Transverse colon (tissue), 3 donors: ENCODE data around the gene DKK3.

Source experiments
- EP300 ChIP-seq: sonication (generic); formaldehyde crosslinking; IDR thresholded peaks from one replicate; pipeline ENCODE4 v1.6.1; 2017; ENCODE audit warnings: antibody characterized with exemption, low read depth
- POLR2A ChIP-seq: fragments of 450-650 bp; IDR thresholded peaks from one replicate; pipeline ENCODE4 v1.6.1; 2016; ENCODE audit warnings: antibody characterized with exemption, mild to moderate bottlenecking, moderate library complexity
- TF ChIP-seq, protein P1 (sequence below), 5 experiments: fragments of 200-600 bp in 3 of 5; fragments of 450-650 bp in 2 of 5; sonication (generic) in 3 of 5; IDR thresholded peaks; 1 replicate in 2 of 5; 2 replicates in 3 of 5; pipeline ENCODE4 v1.5.1; 2016 to 2017; ENCODE audit warnings: antibody characterized with exemption in 5 of 5, inconsistent platforms in 3 of 5, mild to moderate bottlenecking in 2 of 5, moderate library complexity in 1 of 5

DNA sequence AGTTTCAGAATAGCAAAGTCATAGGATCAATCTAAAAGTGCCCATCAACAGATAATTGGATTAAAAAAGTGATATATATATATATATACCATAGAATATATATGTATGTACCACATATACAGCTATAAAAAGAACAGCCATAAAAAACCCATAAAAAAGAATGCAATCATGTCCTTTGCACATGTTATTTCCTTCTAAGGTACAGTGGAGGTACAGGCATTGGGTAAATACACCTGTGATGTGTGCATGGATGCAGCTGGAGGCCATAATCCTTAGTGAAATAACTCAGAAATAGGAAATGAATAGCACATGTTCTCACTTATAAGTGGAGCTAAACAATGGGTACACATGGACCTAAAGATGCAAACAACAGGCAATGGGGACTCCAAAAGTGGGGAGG, 7.1 kb upstream of the DKK3 start:
- TF ChIP-seq, protein P1, sequence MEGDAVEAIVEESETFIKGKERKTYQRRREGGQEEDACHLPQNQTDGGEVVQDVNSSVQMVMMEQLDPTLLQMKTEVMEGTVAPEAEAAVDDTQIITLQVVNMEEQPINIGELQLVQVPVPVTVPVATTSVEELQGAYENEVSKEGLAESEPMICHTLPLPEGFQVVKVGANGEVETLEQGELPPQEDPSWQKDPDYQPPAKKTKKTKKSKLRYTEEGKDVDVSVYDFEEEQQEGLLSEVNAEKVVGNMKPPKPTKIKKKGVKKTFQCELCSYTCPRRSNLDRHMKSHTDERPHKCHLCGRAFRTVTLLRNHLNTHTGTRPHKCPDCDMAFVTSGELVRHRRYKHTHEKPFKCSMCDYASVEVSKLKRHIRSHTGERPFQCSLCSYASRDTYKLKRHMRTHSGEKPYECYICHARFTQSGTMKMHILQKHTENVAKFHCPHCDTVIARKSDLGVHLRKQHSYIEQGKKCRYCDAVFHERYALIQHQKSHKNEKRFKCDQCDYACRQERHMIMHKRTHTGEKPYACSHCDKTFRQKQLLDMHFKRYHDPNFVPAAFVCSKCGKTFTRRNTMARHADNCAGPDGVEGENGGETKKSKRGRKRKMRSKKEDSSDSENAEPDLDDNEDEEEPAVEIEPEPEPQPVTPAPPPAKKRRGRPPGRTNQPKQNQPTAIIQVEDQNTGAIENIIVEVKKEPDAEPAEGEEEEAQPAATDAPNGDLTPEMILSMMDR (IDR thresholded peaks at IDR 0.05): no peak
- no peak for TF ChIP-seq POLR2A
- TF ChIP-seq EP300: no peak
